Upper lobe of left lung (tissue), 6 donors: ENCODE measurements around the gene DTNB. TPM values are rescaled to one million over a fixed set of nuclear protein-coding genes. Genes with fewer than 3 reads are reported as not detected.

ENCODE experiments used
- ATAC-seq, 2 donors: fragments of 200-7000 bp; cut with Tn5 transposase; one replicate each; pipeline ENCODE4 v1.9.1; 2022; ENCODE audit warnings: mild to moderate bottlenecking in 2 of 2, moderate library complexity in 2 of 2; ENCODE audit not compliant: low FRiP score in 2 of 2
- DNase-seq, 2 donors: peaks; one replicate each; pipeline ENCODE4 v3.0.0-alpha.2; 2019 to 2020
- H3K27ac ChIP-seq, 4 donors: fragments of 200-600 bp; sonication (generic); one replicate each; pipeline ENCODE4 v1.5.1; 2016 to 2019
- H3K27me3 ChIP-seq, 4 donors: fragments of 200-600 bp; sonication (generic); one replicate each; pipeline ENCODE4 v1.5.1; 2017 to 2019
- H3K36me3 ChIP-seq, 4 donors: fragments of 200-600 bp; sonication (generic); one replicate each; pipeline ENCODE4 v1.5.1; 2016 to 2019
- H3K4me1 ChIP-seq, 4 donors: fragments of 200-600 bp; sonication (generic); one replicate each; pipeline ENCODE4 v1.5.1; 2018 to 2019
- H3K4me3 ChIP-seq, 4 donors: fragments of 200-600 bp; sonication (generic); one replicate each; pipeline ENCODE4 v1.5.1; 2017 to 2019; ENCODE audit warnings: mild to moderate bottlenecking in 2 of 4, moderate library complexity in 1 of 4
- H3K9me3 ChIP-seq, 4 donors: fragments of 200-600 bp; sonication (generic); one replicate each; pipeline ENCODE4 v1.5.1; 2018 to 2019
- CTCF ChIP-seq, 6 experiments: fragments of 450-650 bp in 4 of 6; fragments of 200-600 bp in 2 of 6; sonication (generic) in 2 of 6; IDR thresholded peaks; one replicate each; pipeline ENCODE4 v1.5.1; 2016 to 2019; ENCODE audit warnings: antibody characterized with exemption in 6 of 6
- EP300 ChIP-seq, 4 donors: sonication (generic); formaldehyde crosslinking; IDR thresholded peaks; one replicate each; pipeline ENCODE4 v1.5.1; 2017; ENCODE audit warnings: antibody characterized with exemption in 4 of 4, control low read depth in 2 of 4
- POLR2A ChIP-seq, 4 donors: fragments of 450-650 bp; IDR thresholded peaks; one replicate each; pipeline ENCODE4 v1.5.1; 2016 to 2017; ENCODE audit warnings: antibody characterized with exemption in 4 of 4, mild to moderate bottlenecking in 2 of 4
- POLR2AphosphoS5 ChIP-seq, 2 donors: sonication (generic); formaldehyde crosslinking; IDR thresholded peaks; one replicate each; pipeline ENCODE4 v1.5.1; 2017; ENCODE audit warnings: antibody characterized with exemption in 2 of 2
- WGBS, 2 donors: methylation state at CpG; one replicate each; pipeline ENCODE4 v1.1.5; 2017 to 2018; 5-methylcytosine and 5-hydroxymethylcytosine counted together
- total RNA-seq, 6 donors: library from RNA; depleted of rRNA in 4 of 6; stranded (reverse); fragments of >200 nt in 4 of 6; gene quantifications; one replicate each; pipeline versions ENCODE4 v1.1.0 to v1.2.1, GENCODE V29; 2016 to 2021
- donor health status: DM: no; HTN: no; CAD: no; lungs with moderate emphysema.
- donor health status: DM: no; HTN: yes; CAD: no; lungs with severe emphysema.

The DTNB gene
- total RNA-seq, 6 donors from 2014 or later = 19.3 to 59.7 (median 25.6) TPM

- no peak for ATAC-seq
- no peak overlapping the region for H3K27ac ChIP-seq
- H3K4me1 ChIP-seq = peaks cover 3 to 12% (median 9%) of the 10 kb centered on the region in 4 donors
- no peak overlapping the region for H3K4me3 ChIP-seq
- H3K9me3 ChIP-seq = no peaks in the 10 kb centered on the region
- no peak for DNase-seq
- WGBS, 2 donors = 87 to 89% methylated on average over 3 of the region's 3 CpGs
- TF ChIP-seq POLR2AphosphoS5 (IDR thresholded peaks at IDR 0.05) (no peak), CTCF (IDR thresholded peaks at IDR 0.05) (no peak), POLR2A (IDR thresholded peaks at IDR 0.05) (no peak), EP300 (IDR thresholded peaks at IDR 0.05) (no peak)
- H3K27me3 ChIP-seq = no peaks in the 10 kb centered on the region
- no peaks in the 10 kb centered on the region for H3K36me3 ChIP-seq
Measured at GRCh38 chr2:25492726-25493125, 180.7 kb downstream of the DTNB start.

- TF ChIP-seq POLR2AphosphoS5 (IDR thresholded peaks at IDR 0.05) = no peak
- Histone ChIP-seq H3K36me3 (no peaks in the 10 kb centered on the region), H3K27me3 (no peaks in the 10 kb centered on the region), H3K27ac (no peak overlapping the region), H3K4me1 (peaks cover 3 to 12% (median 9%) of the 10 kb centered on the region in 4 donors), H3K9me3 (no peaks in the 10 kb centered on the region), H3K4me3 (no peak overlapping the region)
- no peak for DNase-seq
- ATAC-seq = no peak
- WGBS, 2 donors = 48 to 52% methylated on average over 6 of the region's 6 CpGs
Measured at GRCh38 chr2:25491966-25492532, 181.3 kb downstream of the DTNB start.

- DNase-seq = no peak
- Histone ChIP-seq H3K9me3 (no peaks in the 10 kb centered on the region), H3K4me3 (no peak overlapping the region), H3K27ac (no peak overlapping the region), H3K4me1 (peaks cover 3 to 12% (median 9%) of the 10 kb centered on the region in 4 donors), H3K36me3 (no peaks in the 10 kb centered on the region), H3K27me3 (no peaks in the 10 kb centered on the region)
- TF ChIP-seq EP300 (IDR thresholded peaks at IDR 0.05) = no peak
- TF ChIP-seq POLR2AphosphoS5 (IDR thresholded peaks at IDR 0.05) = no peak
- ATAC-seq = no peak
- 87 to 89% methylated on average over 6 of the region's 6 CpGs for WGBS, 2 donors
Measured at GRCh38 chr2:25491003-25491696, 182.2 kb downstream of the DTNB start.

GRCh38 chr2:25490217-25490616 is 183.2 kb downstream of the DTNB start:
- Histone ChIP-seq H3K4me3 (no peak overlapping the region), H3K4me1 (peaks cover 3 to 12% (median 9%) of the 10 kb centered on the region in 4 donors), H3K27ac (no peak overlapping the region), H3K27me3 (no peaks in the 10 kb centered on the region), H3K9me3 (no peaks in the 10 kb centered on the region), H3K36me3 (no peaks in the 10 kb centered on the region)
- TF ChIP-seq EP300 (IDR thresholded peaks at IDR 0.05) = no peak
- TF ChIP-seq POLR2AphosphoS5 (IDR thresholded peaks at IDR 0.05) = no peak
- no peak for TF ChIP-seq POLR2A (IDR thresholded peaks at IDR 0.05)
- TF ChIP-seq CTCF (IDR thresholded peaks at IDR 0.05) = no peak
- no peak for ATAC-seq
- DNase-seq = no peak
- WGBS, 2 donors = 58 to 66% methylated on average over 3 of the region's 3 CpGs

GRCh38 chr2:25489631-25490030 is 183.7 kb downstream of the DTNB start:
- 95 to 96% methylated on average over 1 of the region's 1 CpG for WGBS, 2 donors
- no peak overlapping the region for H3K27ac ChIP-seq
- no peaks in the 10 kb centered on the region for H3K9me3 ChIP-seq
- no peak overlapping the region for H3K4me3 ChIP-seq
- no peaks in the 10 kb centered on the region for H3K36me3 ChIP-seq
- TF ChIP-seq POLR2A (IDR thresholded peaks at IDR 0.05) (no peak), POLR2AphosphoS5 (IDR thresholded peaks at IDR 0.05) (no peak), EP300 (IDR thresholded peaks at IDR 0.05) (no peak), CTCF (IDR thresholded peaks at IDR 0.05) (no peak)
- DNase-seq = no peak
- ATAC-seq = no peak
- H3K4me1 ChIP-seq = peaks cover 3 to 12% (median 9%) of the 10 kb centered on the region in 4 donors
- no peaks in the 10 kb centered on the region for H3K27me3 ChIP-seq
